ENCODE data around the gene B3GNT8. TPM values are rescaled to one million over a fixed set of nuclear protein-coding genes. Genes with fewer than 3 reads are reported as not detected.
A peak's percentile ranks its signal among the peaks of the same experiment; 100 is the strongest.
"Not testable (repeated sequence)": the region's sequence is repeated elsewhere in the genome, so short reads cannot be mapped to it uniquely, and the experiment has no call there.

The B3GNT8 gene
- total RNA-seq, 1 experiment from 2014 or later = 10.6 TPM

- no peak for DNase-seq
- no peak overlapping the region for H3K27ac ChIP-seq
- H3K4me1 ChIP-seq = peaks cover 45% of the 10 kb centered on the region
- H3K27me3 ChIP-seq = no peaks in the 10 kb centered on the region
- no peaks in the 10 kb centered on the region for H3K9me3 ChIP-seq (replicated peaks)
- H3K36me3 ChIP-seq = peaks cover 4% of the 10 kb centered on the region; the same call in 1 of the 2 replicates
- no peak overlapping the region for H3K4me3 ChIP-seq
These were observed 14.2 kb downstream of the B3GNT8 start for GRCh38 chr19:41412953-41413352.

GRCh38 chr19:41411968-41412265 lies 15.3 kb downstream of the B3GNT8 start:
- Histone ChIP-seq H3K9me3 (replicated peaks) (no peaks in the 10 kb centered on the region), H3K27me3 (no peaks in the 10 kb centered on the region), H3K36me3 (peaks cover 4% of the 10 kb centered on the region; the same call in 1 of the 2 replicates), H3K4me3 (no peak overlapping the region), H3K4me1 (peaks cover 39% of the 10 kb centered on the region), H3K27ac (no peak overlapping the region)
- no peak for DNase-seq

GRCh38 chr19:41411100-41411967 lies 15.8 kb downstream of the B3GNT8 start:
- no peaks in the 10 kb centered on the region for H3K9me3 ChIP-seq (replicated peaks)
- peaks cover 38% of the 10 kb centered on the region for H3K4me1 ChIP-seq
- H3K27ac ChIP-seq = no peak overlapping the region
- no peak overlapping the region for H3K4me3 ChIP-seq
- DNase-seq = no peak
- H3K36me3 ChIP-seq = peaks cover 3% of the 10 kb centered on the region; the same call in 1 of the 2 replicates
- no peaks in the 10 kb centered on the region for H3K27me3 ChIP-seq

- H3K27me3 ChIP-seq = no peaks in the 10 kb centered on the region
- DNase-seq = no peak
- peaks cover 29% of the 10 kb centered on the region for H3K4me1 ChIP-seq
- H3K4me3 ChIP-seq = no peak overlapping the region
- no peak overlapping the region for H3K27ac ChIP-seq
- no peaks in the 10 kb centered on the region for H3K36me3 ChIP-seq
- no peaks in the 10 kb centered on the region for H3K9me3 ChIP-seq (replicated peaks)
These were observed 16.7 kb downstream of the B3GNT8 start for GRCh38 chr19:41410336-41411054.

GRCh38 chr19:41409288-41409687 lies 17.9 kb downstream of the B3GNT8 start:
- Histone ChIP-seq H3K27ac (no peak overlapping the region), H3K9me3 (replicated peaks) (no peaks in the 10 kb centered on the region), H3K36me3 (no peaks in the 10 kb centered on the region), H3K27me3 (no peaks in the 10 kb centered on the region), H3K4me3 (no peak overlapping the region), H3K4me1 (peaks cover 18% of the 10 kb centered on the region)
- DNase-seq = peak; percentile 38 to 44

GRCh38 chr19:41408846-41409245 lies 18.3 kb downstream of the B3GNT8 start:
- DNase-seq; H3K27ac ChIP-seq; H3K4me3 ChIP-seq; H3K27me3 ChIP-seq; H3K36me3 ChIP-seq; H3K9me3 ChIP-seq (replicated peaks): not testable (repeated sequence)
- peaks cover 14% of the 10 kb centered on the region for H3K4me1 ChIP-seq

- no peaks in the 10 kb centered on the region for H3K27me3 ChIP-seq
- H3K9me3 ChIP-seq (replicated peaks) = no peaks in the 10 kb centered on the region
- no peak for DNase-seq
- no peak overlapping the region for H3K27ac ChIP-seq
- no peak overlapping the region for H3K4me3 ChIP-seq
- H3K4me1 ChIP-seq = peaks cover 8% of the 10 kb centered on the region
- no peaks in the 10 kb centered on the region for H3K36me3 ChIP-seq
These were observed 18.9 kb downstream of the B3GNT8 start for GRCh38 chr19:41408256-41408655.

GRCh38 chr19:41407271-41407670 lies 19.9 kb downstream of the B3GNT8 start:
- H3K27ac ChIP-seq = no peak overlapping the region

GRCh38 chr19:41405776-41406175 lies 21.4 kb downstream of the B3GNT8 start:
- no peak overlapping the region for H3K27ac ChIP-seq
- H3K9me3 ChIP-seq (replicated peaks) = no peaks in the 10 kb centered on the region
- no peaks in the 10 kb centered on the region for H3K27me3 ChIP-seq
- DNase-seq = no peak
- no peaks in the 10 kb centered on the region for H3K36me3 ChIP-seq
- H3K4me1 ChIP-seq = peaks cover 7% of the 10 kb centered on the region
- no peak overlapping the region for H3K4me3 ChIP-seq

More at GRCh38 chr19:41407271-41407670, 19.9 kb downstream of the B3GNT8 start:
- Histone ChIP-seq H3K9me3 (replicated peaks) (no peaks in the 10 kb centered on the region), H3K27me3 (no peaks in the 10 kb centered on the region), H3K36me3 (no peaks in the 10 kb centered on the region), H3K4me3 (no peak overlapping the region), H3K4me1 (peaks cover 7% of the 10 kb centered on the region)
- no peak for DNase-seq

- no peaks in the 10 kb centered on the region for H3K27me3 ChIP-seq
- DNase-seq = no peak
- no peak overlapping the region for H3K4me3 ChIP-seq
- no peak overlapping the region for H3K27ac ChIP-seq
- peaks cover 6% of the 10 kb centered on the region; the same call in 1 of the 2 replicates for H3K4me1 ChIP-seq
- H3K9me3 ChIP-seq (replicated peaks) = no peaks in the 10 kb centered on the region
- no peaks in the 10 kb centered on the region for H3K36me3 ChIP-seq
These were observed 23.8 kb downstream of the B3GNT8 start for GRCh38 chr19:41403181-41403970.

GRCh38 chr19:41402010-41402409 lies 25.2 kb downstream of the B3GNT8 start:
- Histone ChIP-seq H3K36me3 (no peaks in the 10 kb centered on the region), H3K27ac (no peak overlapping the region), H3K4me3 (no peak overlapping the region), H3K9me3 (replicated peaks) (no peaks in the 10 kb centered on the region), H3K4me1 (peaks cover 7% of the 10 kb centered on the region; the same call in 1 of the 2 replicates), H3K27me3 (no peaks in the 10 kb centered on the region)
- DNase-seq = no peak

GRCh38 chr19:41401483-41401882 lies 25.7 kb downstream of the B3GNT8 start:
- Histone ChIP-seq H3K27ac (no peak overlapping the region), H3K4me3 (no peak overlapping the region), H3K9me3 (replicated peaks) (no peaks in the 10 kb centered on the region), H3K4me1 (peaks cover 7% of the 10 kb centered on the region; the same call in 1 of the 2 replicates), H3K36me3 (no peaks in the 10 kb centered on the region), H3K27me3 (no peaks in the 10 kb centered on the region)
- DNase-seq = no peak

GRCh38 chr19:41399525-41399924 lies 27.6 kb downstream of the B3GNT8 start:
- DNase-seq = no peak
- H3K36me3 ChIP-seq = no peaks in the 10 kb centered on the region
- no peaks in the 10 kb centered on the region for H3K27me3 ChIP-seq
- H3K9me3 ChIP-seq (replicated peaks) = no peaks in the 10 kb centered on the region
- no peak overlapping the region for H3K27ac ChIP-seq
- H3K4me3 ChIP-seq = no peak overlapping the region
- peaks cover 7% of the 10 kb centered on the region; the same call in 1 of the 2 replicates for H3K4me1 ChIP-seq

GRCh38 chr19:41399091-41399490 lies 28.1 kb downstream of the B3GNT8 start:
- H3K27me3 ChIP-seq = no peaks in the 10 kb centered on the region
- peaks cover 7% of the 10 kb centered on the region; the same call in 1 of the 2 replicates for H3K4me1 ChIP-seq
- H3K4me3 ChIP-seq = peak overlapping the region; percentile 92; the same call in 1 of the 2 replicates
- H3K36me3 ChIP-seq = no peaks in the 10 kb centered on the region
- DNase-seq = no peak
- no peak overlapping the region for H3K27ac ChIP-seq
- H3K9me3 ChIP-seq (replicated peaks) = no peaks in the 10 kb centered on the region

Data from SJCRH30 (cell line).